M059J (cell line): ENCODE results near the gene FBXL7. TPM values are rescaled to one million over a fixed set of nuclear protein-coding genes. Genes with fewer than 3 reads are reported as not detected.

Experiments used
- DNase-seq: peaks from one replicate; pipeline ENCODE4 v3.0.0-alpha.2; 2012; ENCODE audit warnings: low read depth
- total RNA-seq: library from RNA; depleted of rRNA; stranded (reverse); fragments of >200 nt; shearing (Covaris generic); gene quantifications from 2 replicates; pipeline ENCODE4 v1.2.3, GENCODE V29; 2014

FBXL7 gene
- total RNA-seq, 1 experiment from 2014 or later, result 12.5 TPM

- peak; percentile 34 for DNase-seq
Measured at GRCh38 chr5:15539951-15540350, 40.0 kb downstream of the FBXL7 start.

DNA sequence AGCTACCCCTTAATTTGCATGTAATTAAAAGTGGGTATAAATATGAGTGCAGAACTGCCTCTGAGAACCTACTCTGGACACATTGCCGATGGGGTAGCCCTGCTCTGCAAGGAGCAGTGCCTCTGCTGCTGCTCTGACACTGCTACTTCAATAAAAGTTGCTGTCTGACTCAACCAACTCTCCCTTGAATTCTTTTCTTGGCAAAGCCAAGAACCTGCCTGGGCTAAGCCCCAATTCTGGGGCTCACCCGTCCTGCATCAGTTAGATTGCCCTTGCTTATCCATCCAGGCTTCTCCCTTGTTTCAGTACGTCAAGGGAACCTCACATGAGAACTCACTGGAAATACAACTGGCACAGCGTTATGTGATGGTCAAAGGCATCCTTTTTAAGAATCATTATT is 44.1 kb downstream of the FBXL7 start:
- no peak for DNase-seq

GRCh38 chr5:15545082-15545481 is 45.1 kb downstream of the FBXL7 start:
- DNase-seq, result no peak

GRCh38 chr5:15547261-15547839 is 47.4 kb downstream of the FBXL7 start:
- no peak for DNase-seq

DNA sequence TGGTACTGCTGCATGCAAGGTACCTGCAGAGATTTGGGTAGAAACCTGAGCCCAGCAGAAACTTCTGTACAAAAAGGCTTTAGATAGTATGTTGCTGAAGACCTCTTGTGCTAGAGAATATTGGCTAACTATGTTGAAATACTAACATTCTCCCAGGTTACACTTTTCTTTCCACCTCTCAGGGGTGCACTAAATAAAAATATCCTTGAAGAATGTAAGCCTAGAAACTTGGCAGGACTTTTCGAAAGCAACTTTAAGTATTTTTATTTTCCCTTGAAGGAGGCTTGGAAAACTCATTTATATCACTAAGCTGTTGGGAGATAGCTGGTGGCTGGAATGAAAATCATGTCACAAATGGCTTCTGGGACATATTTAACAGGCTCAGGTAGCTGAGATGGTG is 50.0 kb downstream of the FBXL7 start:
- DNase-seq, result no peak

DNA sequence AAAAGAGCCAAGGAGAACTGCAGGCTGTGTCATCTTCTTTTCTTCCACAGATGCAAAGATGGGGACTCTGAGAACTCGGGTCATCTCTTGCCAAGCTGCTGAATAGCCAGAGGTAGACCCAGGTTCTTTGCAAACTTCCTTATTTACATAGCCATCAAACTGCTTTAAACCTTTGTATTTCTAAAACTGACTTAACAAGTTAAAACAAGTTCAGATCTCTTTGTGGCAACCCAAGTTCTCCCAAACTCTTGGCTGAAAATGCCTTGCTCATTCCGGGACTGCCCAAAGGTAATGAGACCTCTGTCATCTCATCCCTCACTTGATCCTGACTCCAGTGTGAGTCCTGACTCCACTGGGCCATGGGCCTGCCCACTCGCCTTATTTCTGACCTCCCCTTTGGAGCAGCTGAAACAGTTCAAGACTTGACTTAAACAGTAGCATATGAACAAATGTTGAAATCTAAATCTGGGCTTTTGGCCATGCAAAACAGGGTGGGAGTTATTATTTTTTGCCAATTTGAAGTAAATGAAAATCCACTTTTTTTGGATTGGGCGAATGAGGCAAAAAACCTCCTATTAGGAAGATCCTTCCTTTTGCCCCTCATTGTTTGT is 50.6 kb downstream of the FBXL7 start:
- no peak for DNase-seq

GRCh38 chr5:15551113-15551504 is 51.1 kb downstream of the FBXL7 start:
- no peak for DNase-seq

GRCh38 chr5:15554542-15554941 is 54.6 kb downstream of the FBXL7 start:
- DNase-seq, result no peak

DNA sequence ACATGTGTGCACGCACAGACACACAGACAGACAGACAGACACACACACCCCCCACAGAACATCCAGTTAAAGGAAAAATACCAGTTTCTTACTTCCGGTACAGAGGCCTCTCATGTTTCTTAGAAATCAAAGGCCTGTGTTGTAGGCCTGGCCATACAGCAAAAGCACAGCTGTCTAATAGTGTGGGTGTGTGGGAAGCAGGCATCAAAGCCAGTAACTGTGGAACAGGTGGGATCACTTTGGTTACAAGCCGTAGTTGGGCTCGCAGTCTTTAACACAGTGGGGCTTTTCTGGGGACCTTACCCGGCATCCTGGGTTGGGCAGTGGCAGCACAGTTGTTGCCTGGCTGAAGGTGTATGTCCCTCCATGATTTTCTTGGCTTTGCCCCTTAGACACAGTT is 55.2 kb downstream of the FBXL7 start:
- DNase-seq, result no peak

- no peak for DNase-seq
Measured at GRCh38 chr5:15558240-15558639, 58.3 kb downstream of the FBXL7 start.

DNA sequence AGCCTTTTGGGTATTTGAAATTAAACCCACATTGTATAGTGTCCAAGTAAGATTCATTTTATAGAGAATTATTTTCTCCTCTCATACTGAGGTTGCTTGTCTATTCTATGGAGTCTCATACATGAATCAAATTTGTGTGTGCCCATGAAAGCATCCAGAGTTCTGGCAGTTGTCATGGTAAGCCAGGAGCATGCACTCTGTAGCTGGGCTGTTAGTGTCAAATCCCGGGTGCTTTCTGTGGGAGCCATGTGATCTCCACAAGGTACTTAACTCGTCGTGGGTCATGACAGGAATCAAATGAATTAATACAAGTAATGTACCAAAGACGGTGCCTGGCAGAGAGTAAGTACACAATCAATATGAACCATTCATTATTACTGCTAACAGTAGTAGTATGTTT is 58.7 kb downstream of the FBXL7 start:
- no peak for DNase-seq

DNA sequence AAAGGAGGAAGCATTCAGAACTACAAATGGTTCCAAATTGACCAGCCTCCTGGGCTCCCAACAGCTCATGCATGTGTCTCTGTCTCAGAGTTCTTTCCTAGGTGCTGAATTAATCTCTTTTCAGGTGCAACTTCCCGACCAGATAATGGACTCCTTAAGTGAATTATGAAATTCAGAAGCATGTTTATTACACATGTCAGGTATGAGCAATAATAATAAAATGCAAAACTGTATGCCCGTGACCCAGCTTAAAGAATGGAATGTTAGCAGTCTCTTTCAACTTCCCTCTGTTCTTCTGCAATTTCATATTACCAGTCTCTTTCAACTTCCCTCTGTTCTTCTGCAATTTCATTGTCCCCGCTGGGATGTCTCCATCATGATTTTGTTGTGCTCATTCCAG is 60.4 kb downstream of the FBXL7 start:
- no peak for DNase-seq

GRCh38 chr5:15564523-15564922 is 64.5 kb downstream of the FBXL7 start:
- no peak for DNase-seq

GRCh38 chr5:15564957-15565356 is 65.0 kb downstream of the FBXL7 start:
- no peak for DNase-seq

- peak; percentile 20 for DNase-seq
Measured at GRCh38 chr5:15566306-15566705, 66.3 kb downstream of the FBXL7 start.

GRCh38 chr5:15566789-15567188 is 66.8 kb downstream of the FBXL7 start:
- peak; percentile 18 for DNase-seq

- DNase-seq, result no peak
Measured at GRCh38 chr5:15570491-15570890, 70.5 kb downstream of the FBXL7 start.

GRCh38 chr5:15571081-15571480 is 71.1 kb downstream of the FBXL7 start:
- no peak for DNase-seq

DNA sequence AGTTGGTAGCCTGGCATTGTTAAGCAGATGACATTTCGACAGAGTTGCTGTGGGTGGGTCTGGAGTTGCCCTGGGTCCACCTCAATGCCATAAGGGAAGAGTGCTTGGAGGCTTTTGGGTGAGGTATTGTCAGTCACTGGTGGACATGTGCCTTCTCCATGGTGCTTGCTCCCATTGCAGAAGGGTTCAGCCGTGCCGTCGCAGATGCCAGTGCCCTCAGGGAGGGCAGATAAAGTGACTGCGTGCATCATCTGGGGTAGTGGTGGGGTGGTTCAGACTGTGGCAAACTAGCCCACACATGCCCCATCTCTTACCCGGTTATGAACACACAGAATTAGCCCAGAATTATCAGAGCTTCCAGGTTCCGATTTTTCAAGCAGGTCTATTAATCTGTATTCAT is 71.6 kb downstream of the FBXL7 start:
- DNase-seq, result no peak

- no peak for DNase-seq
Measured at GRCh38 chr5:15573590-15573989, 73.6 kb downstream of the FBXL7 start.

DNA sequence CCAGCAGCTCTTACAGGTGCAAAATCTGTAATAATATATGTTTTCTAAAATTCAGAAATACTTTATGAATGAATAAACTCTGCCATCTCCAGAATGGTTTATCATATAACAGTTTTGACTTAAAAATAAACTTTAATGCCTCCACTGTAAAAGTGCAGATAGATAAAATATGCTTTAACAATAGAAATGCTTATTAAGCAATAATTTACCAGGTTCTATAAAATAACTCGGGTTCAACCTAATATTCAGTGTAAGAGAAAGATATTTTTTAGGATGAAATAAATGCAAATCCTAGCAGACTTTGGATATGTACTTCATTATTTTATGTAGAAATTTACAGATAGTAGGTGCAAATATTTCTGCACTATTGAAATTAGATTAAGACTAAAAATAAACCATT is 74.1 kb downstream of the FBXL7 start:
- no peak for DNase-seq

GRCh38 chr5:15574806-15575325 is 74.9 kb downstream of the FBXL7 start:
- no peak for DNase-seq

DNA sequence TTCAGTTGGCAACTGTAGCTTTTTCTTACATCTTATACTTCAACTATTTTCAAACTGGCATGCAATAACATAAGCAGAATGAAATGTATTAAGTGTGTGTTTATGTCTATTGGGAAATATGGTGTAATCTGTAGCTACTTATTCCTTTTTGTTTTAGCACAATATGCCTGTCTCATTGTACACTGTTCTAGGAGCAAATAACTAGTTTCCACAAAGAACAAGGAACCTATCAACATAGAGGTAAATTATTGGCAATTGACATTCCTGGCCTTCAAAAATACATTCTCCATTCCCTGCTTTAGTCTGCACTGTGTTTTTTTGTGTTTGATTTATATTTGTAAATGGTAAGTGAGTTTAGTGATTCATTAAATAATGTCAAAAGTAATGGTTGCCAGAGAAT is 75.7 kb downstream of the FBXL7 start:
- no peak for DNase-seq

- no peak for DNase-seq
Measured at GRCh38 chr5:15577132-15577531, 77.2 kb downstream of the FBXL7 start.
